Activated effector memory CD4-positive, alpha-beta T cell treated with Interleukin-2 at 50 U/mL for 16 hours (primary cell): Measurements from ENCODE around the gene TSPAN10.

Source experiments
- DNase-seq: peaks from one replicate; pipeline ENCODE4 v3.0.0-alpha.2; 2020

The TSPAN10 gene

GRCh38 chr17:81635973-81636504, 957 bp upstream of the TSPAN10 start:
- no peak for DNase-seq

DNA sequence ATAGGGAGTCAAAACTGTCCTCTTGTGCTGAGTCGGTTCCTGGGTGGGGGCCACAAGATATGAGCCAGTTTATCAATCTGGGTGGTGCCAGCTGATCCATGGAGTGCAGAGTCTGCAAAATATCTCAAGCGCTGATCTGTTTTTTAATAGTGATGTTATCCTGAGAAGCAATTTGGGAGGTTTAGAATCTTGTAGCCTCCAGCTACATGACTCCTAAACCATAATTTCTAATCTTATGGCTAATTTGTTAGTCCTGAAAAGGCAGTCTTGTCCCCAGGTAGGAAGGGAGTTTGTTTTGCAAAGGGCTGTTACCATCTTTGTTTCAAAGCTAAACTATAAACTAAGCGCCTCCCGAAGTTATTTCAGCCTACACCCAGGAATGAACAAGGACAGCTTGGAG, 1.7 kb downstream of the TSPAN10 start:
- no peak for DNase-seq

DNA sequence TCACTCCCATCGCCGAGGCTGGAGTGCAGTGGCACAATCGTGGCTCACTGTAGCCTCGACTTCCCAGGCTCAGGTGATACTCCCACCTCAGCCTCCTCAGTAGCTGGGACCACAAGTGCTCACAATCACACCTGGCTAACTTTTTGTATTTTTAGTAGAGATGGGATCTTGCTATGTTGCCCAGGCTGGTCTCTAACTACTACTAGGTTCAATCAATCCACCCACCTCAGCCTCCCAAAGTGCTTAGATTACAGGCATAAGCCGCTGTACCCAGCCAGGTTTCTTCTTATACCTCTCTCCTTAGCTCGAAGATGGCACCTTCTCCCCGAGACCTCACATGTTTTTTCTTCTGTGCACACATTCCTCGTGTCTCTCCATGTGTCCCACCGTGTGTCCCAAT, 3.0 kb downstream of the TSPAN10 start:
- DNase-seq = no peak

DNA sequence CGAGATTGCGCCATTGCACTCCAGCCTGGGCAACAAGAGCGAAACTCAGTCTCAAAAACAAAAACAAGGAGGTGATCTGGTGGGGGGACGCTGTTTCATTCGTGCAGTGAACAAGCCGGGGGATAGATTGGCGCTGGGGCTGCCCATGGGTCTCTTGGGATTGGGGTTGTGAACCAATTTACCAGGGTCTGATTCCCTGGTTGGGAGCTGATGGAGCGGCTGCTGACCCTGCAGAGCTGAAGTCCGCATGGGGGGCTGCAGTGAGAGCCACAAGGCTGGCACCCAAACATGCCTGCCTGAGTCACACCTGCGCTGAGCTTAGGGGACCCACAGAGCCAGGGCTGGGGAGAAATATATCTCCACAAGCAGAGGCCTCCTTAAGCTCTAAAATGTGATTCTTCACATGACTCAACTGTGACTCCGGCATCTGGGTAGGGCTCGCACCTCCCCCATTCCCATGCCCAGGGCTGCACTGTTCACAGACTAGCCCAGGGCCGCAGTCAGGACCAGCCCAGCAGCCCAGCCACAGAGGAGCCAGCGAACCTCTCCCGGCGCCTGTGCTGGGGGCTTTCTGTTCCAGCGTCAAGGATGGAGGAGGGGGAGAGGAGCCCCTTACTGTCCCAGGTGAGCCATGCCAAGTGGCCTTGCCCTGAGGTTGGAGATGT, 5.0 kb downstream of the TSPAN10 start:
- DNase-seq = no peak

- no peak for DNase-seq
These were observed 7.5 kb downstream of the TSPAN10 start for GRCh38 chr17:81644496-81644895.

DNA sequence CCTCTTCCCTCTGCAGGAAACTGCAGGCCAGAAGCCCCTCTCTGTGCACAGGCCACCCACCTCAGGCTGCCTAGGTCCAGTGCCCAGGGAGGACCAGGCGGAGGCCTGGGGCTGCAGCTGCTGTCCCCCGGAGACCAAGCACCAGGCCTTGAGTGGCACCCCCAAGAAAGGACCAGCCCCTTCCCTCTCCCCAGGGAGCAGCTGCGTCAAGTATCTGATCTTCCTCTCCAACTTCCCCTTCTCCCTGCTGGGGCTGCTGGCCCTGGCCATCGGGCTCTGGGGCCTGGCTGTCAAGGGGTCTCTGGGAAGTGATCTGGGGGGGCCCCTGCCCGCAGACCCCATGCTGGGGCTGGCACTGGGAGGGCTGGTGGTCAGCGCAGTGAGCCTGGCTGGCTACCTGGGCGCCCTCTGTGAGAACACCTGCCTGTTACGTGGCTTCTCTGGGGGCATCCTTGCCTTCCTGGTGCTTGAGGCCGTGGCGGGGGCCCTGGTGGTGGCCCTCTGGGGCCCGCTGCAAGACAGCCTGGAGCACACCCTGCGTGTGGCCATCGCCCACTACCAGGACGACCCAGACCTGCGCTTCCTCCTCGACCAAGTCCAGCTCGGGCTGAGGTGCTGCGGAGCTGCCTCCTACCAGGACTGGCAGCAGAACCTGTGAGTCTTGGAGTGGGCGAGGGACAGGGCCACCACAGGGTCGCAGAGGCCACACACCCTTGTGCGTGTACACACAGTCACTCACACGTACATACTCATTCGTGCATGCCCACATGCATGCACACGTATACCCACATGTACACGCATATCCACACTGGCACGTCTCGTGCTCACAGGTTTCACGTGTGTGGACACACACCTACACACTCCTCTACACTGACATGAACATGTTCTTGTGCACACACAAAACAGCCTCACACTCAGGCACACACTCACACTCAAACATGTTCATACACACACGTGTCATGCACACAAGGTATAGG, 8.3 kb downstream of the TSPAN10 start:
- DNase-seq = no peak

GRCh38 chr17:81646869-81647600, 10.0 kb downstream of the TSPAN10 start:
- no peak for DNase-seq

DNA sequence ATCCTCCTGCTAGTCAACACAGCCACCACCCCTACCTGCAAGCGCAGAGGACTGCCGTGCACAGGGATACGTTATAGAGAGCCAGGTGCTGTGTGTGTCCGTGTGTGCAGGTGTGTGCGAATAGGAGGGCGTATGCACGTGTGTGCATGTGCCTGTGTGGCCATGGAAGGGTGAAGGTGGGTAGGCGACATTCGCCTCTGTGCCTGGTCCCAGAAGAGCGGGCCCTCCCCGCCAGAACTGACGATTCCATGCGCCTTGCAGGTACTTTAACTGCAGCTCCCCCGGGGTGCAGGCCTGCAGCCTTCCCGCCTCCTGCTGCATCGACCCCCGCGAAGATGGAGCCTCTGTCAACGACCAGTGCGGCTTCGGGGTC, 10.6 kb downstream of the TSPAN10 start:
- DNase-seq = no peak

GRCh38 chr17:81648013-81648706, 11.2 kb downstream of the TSPAN10 start:
- DNase-seq = no peak

- DNase-seq = no peak
These were observed 11.7 kb downstream of the TSPAN10 start for GRCh38 chr17:81648707-81649085.

DNA sequence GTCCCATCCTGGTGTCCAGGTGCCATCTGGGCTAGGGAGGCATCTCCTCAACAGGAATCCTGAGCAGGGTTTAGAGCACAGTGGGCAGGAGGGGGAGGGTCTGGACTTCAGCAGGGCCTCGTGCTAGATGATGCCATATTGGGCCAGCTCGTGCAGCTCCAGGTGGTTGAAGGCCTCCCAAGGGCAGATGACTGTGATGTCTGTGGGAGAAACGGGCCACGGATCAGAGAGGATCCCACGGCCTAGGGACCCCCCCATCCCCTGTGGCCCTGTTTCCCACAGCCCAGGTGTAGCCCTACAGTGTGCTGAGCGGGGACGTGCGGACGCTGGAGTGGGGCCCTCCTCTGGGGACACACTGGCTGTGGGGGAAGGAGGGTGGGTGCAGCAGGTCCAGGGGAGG, 14.0 kb downstream of the TSPAN10 start:
- no peak for DNase-seq

- no peak for DNase-seq
These were observed 14.7 kb downstream of the TSPAN10 start for GRCh38 chr17:81651692-81652091.

GRCh38 chr17:81652906-81653771, 16.1 kb downstream of the TSPAN10 start:
- no peak for DNase-seq

GRCh38 chr17:81655378-81656117, 18.6 kb downstream of the TSPAN10 start:
- DNase-seq = no peak

DNA sequence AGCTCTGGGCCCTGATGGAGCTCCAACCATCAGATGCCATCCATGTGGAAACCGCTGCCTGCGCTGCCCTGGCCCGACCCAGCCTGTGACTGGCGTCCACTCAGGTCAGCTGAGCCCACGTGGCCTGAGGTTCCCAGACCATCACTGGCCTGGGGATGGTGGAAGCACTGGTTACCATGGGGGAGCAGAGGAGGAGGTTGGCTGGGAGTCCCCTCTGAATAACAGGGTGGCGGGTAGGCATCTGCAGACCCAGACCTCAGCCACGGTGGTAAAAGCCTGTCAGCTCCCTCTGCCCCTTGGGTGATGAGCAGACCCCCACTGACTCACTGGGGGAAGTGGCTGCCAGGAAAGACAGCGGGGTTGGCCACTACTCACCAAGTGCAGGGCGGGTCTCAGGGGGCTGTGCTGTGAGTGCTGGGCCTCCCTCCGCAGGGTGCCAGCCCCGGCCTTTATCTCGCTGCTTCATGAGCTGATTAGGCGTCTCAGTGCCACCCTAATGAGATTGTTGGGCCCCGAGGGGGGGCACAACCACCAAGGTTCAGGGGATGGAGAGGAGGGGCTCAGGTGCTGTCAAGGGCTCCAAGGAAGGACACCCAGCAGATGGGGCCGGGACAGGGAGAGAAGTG, 19.2 kb downstream of the TSPAN10 start, which contains the start of gene PDE6G:
TSS of gene PDE6G (minus strand) at position 425 of the 626 bp plus-strand sequence. CDS start 3,237 bp downstream, outside the sequence.
- no peak for DNase-seq

DNA sequence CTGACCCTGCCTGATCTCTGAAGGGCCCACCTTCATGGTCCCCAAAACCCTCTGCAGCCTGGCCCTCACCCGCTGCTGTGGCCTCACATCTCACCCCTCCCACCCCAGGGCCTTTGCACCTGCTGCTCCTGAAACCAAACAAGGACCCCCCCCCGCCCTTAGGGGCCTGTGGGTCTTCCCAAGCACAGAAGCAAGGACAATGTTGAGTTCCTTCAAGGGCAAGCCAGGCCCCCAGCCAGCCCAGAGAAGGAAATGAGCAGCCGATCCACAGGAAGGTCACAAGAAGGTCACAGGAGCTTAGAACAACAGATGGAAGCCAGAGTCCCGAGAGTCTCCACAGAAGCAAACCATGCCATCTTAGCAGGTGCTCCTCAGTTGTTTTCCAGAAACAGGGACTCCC, 19.8 kb downstream of the TSPAN10 start:
- DNase-seq = no peak

- DNase-seq = no peak
These were observed 22.0 kb downstream of the TSPAN10 start for GRCh38 chr17:81659038-81659437.

DNA sequence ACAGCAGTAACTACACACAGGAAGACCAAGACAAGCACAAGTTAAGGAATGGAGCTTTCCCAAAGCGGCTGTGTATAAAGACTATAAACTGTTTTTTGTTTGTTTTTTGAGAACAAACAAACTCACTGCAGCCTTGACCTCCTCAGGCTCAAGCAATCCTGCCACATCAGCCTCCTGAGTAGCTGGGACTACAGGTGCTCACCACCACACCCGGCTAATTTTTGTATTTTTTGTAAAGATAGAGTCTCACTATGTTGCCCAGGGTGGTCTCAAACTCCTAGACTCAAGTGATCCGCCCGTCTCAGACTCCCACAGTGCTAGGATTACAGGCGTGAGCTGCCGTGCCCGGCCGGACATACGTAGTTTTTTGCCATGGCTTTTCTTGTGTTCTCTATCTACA, 23.4 kb downstream of the TSPAN10 start:
- no peak for DNase-seq

DNA sequence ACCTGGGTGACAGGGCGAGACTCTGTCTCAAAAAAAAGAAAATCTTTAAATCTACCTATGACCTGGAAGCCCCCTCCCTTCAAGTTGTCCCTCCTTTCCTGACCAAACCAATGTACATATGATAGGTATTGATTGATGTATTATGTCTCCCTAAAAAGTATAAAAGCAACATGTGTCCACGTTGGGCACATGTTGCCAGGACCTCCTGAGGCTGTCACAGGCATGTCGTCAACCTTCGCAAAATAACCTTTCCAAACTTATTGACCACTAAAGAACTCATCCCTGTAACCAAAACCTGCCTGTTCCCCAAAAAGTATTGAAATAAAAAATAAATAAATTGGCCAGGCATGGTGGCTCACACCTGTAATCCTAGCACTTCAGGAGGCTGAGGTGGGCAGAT, 25.0 kb downstream of the TSPAN10 start:
- DNase-seq = no peak

DNA sequence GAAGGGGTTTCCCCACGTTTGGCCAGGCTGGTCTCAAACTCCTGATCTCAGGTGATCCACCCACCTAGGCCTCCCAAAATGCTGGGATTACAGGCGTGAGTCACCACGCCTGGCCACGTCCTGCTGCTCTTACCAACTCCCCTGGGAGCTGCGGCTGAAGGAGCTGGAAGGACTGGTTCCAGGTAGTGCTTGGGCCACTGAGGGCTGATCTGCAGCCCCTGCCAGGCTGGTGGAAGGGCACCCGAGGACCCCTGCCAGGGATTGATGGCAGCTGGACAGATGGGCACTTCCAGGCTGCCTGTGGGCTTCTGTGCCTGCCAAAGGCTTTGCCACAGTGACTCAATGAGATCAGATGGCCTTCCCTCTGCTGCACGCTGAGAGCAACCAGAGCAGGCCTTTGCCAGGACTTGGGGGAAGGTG, 27.1 kb downstream of the TSPAN10 start:
- DNase-seq = no peak
